Trophoblast cell (in vitro differentiated cells and primary cell): ENCODE results near the gene ADAMTS9.
A peak's percentile ranks its signal among the peaks of the same experiment; 100 is the strongest.

Experiments
- DNase-seq, 2 donors: peaks; one replicate each; pipeline ENCODE4 v3.0.0-alpha.2; 2016
- H2AFZ ChIP-seq: 2 replicates; pipeline ENCODE4 v1.6.1; 2013; ENCODE audit warnings: low read length, moderate library complexity, mild to moderate bottlenecking; ENCODE audit not compliant: insufficient read depth, poor library complexity
- H2AK5ac ChIP-seq: 2 replicates; pipeline ENCODE4 v1.6.1; 2013; ENCODE audit warnings: mild to moderate bottlenecking, low read length
- H2BK120ac ChIP-seq: 2 replicates; pipeline ENCODE4 v1.6.1; 2013; ENCODE audit warnings: low read length, mild to moderate bottlenecking, moderate library complexity; ENCODE audit not compliant: insufficient read depth, poor library complexity
- H2BK12ac ChIP-seq: 2 replicates; pipeline ENCODE4 v1.6.1; 2013; ENCODE audit warnings: mild to moderate bottlenecking, low read length, moderate library complexity
- H2BK5ac ChIP-seq: 2 replicates; pipeline ENCODE4 v1.6.1; 2013; ENCODE audit warnings: low read length, low read depth, moderate library complexity, mild to moderate bottlenecking; ENCODE audit not compliant: poor library complexity
- H3K14ac ChIP-seq: 2 replicates; pipeline ENCODE4 v1.6.1; 2013; ENCODE audit warnings: mild to moderate bottlenecking, low read length
- H3K18ac ChIP-seq: 2 replicates; pipeline ENCODE4 v1.6.1; 2013; ENCODE audit warnings: mild to moderate bottlenecking, low read length
- H3K23ac ChIP-seq: 2 replicates; pipeline ENCODE4 v1.6.1; 2013; ENCODE audit warnings: low read length
- H3K27ac ChIP-seq: 2 replicates; pipeline ENCODE4 v1.5.1; 2013; ENCODE audit warnings: low read depth, mild to moderate bottlenecking, inconsistent platforms, low read length, moderate library complexity
- H3K27me3 ChIP-seq: 2 replicates; pipeline ENCODE4 v1.6.1; 2013; ENCODE audit warnings: inconsistent platforms, mild to moderate bottlenecking, low read length, moderate library complexity; ENCODE audit not compliant: insufficient read depth
- H3K36me3 ChIP-seq, 2 experiments: 1 replicate in 1 of 2; 2 replicates in 1 of 2; pipeline ENCODE4 v1.6.1; 2013; ENCODE audit warnings: low read length in 2 of 2, mild to moderate bottlenecking in 2 of 2, moderate library complexity in 1 of 2; ENCODE audit not compliant: insufficient read depth in 2 of 2, control insufficient read depth in 1 of 2
- H3K4ac ChIP-seq: 2 replicates; pipeline ENCODE4 v1.6.1; 2013; ENCODE audit warnings: low read depth, mild to moderate bottlenecking, low read length, moderate library complexity
- H3K4me1 ChIP-seq, 2 experiments: 1 replicate in 1 of 2; 2 replicates in 1 of 2; pipeline ENCODE4 v1.6.1; 2013; ENCODE audit warnings: low read length in 2 of 2, mild to moderate bottlenecking in 2 of 2, moderate library complexity in 1 of 2; ENCODE audit not compliant: insufficient read depth in 2 of 2, control insufficient read depth in 1 of 2
- H3K4me2 ChIP-seq: 2 replicates; pipeline ENCODE4 v1.6.1; 2013; ENCODE audit warnings: inconsistent platforms, mild to moderate bottlenecking, low read length, moderate library complexity
- H3K4me3 ChIP-seq: 2 replicates; pipeline ENCODE4 v1.5.1; 2013; ENCODE audit warnings: mild to moderate bottlenecking, low read depth, low read length, inconsistent platforms
- H3K79me1 ChIP-seq: one replicate; pipeline ENCODE4 v1.6.1; 2013; ENCODE audit warnings: low read length
- H3K79me2 ChIP-seq: 2 replicates; pipeline ENCODE4 v1.6.1; 2013; ENCODE audit warnings: low read length, mild to moderate bottlenecking; ENCODE audit not compliant: control insufficient read depth, insufficient read depth, poor library complexity
- H3K9ac ChIP-seq: 2 replicates; pipeline ENCODE4 v1.6.1; 2013; ENCODE audit warnings: mild to moderate bottlenecking, low read length
- H3K9me3 ChIP-seq: 2 replicates; pipeline ENCODE4 v1.6.1; 2013; ENCODE audit warnings: low read depth, mild to moderate bottlenecking, control low read depth, inconsistent platforms, low read length; ENCODE audit not compliant: insufficient read depth
- H4K12ac ChIP-seq: 2 replicates; pipeline ENCODE4 v1.6.1; 2013; ENCODE audit warnings: low read depth, mild to moderate bottlenecking, low read length, moderate library complexity
- H4K8ac ChIP-seq: 2 replicates; pipeline ENCODE4 v1.6.1; 2013; ENCODE audit warnings: low read depth, mild to moderate bottlenecking, low read length, moderate library complexity
- H4K91ac ChIP-seq: one replicate; pipeline ENCODE4 v1.6.1; 2013; ENCODE audit warnings: low read depth, mild to moderate bottlenecking, low read length, moderate library complexity
- WGBS: extraction: QIAGEN DNeasy Blood & Tissue Kit; methylation state at CpG from one replicate; pipeline ENCODE4 v1.1.7; 2013; ENCODE audit warnings: missing lambda C conversion rate; ENCODE audit not compliant: insufficient read length, insufficient coverage; ENCODE audit errors: extremely low coverage; 5-methylcytosine and 5-hydroxymethylcytosine counted together

ADAMTS9 gene

GRCh38 chr3:64717411-64717810 lies 29.6 kb upstream of the ADAMTS9 start:
- no CpG with 5 or more reads among the region's 3 CpGs for WGBS
- no peak overlapping the region for H2BK120ac ChIP-seq
- H2AFZ ChIP-seq: no peak overlapping the region

GRCh38 chr3:64716110-64716710 lies 28.4 kb upstream of the ADAMTS9 start:
- Histone ChIP-seq H2AK5ac (no peak overlapping the region), H2BK12ac (no peak overlapping the region), H4K12ac (no peak overlapping the region)

More at GRCh38 chr3:64717411-64717810, 29.6 kb upstream of the ADAMTS9 start:
- H3K4me2 ChIP-seq: no peak overlapping the region
- no peak overlapping the region for H3K4me3 ChIP-seq
- H3K79me1 ChIP-seq: no peaks in the 10 kb centered on the region
- no peak overlapping the region for H3K4ac ChIP-seq
- no peaks in the 10 kb centered on the region for H3K9me3 ChIP-seq
- no peaks in the 10 kb centered on the region for H3K27me3 ChIP-seq
- no peak overlapping the region for H3K18ac ChIP-seq
- H4K91ac ChIP-seq: no peak overlapping the region
- no peak overlapping the region for H3K9ac ChIP-seq
- no peak overlapping the region for H4K12ac ChIP-seq
- no peak overlapping the region for H2AK5ac ChIP-seq
- no peak overlapping the region for H2BK12ac ChIP-seq
- H4K8ac ChIP-seq: no peak overlapping the region
- H3K4me1 ChIP-seq: peaks cover 2% of the 10 kb centered on the region in 2 experiments
- no peaks in the 10 kb centered on the region for H3K79me2 ChIP-seq
- H3K27ac ChIP-seq: no peak overlapping the region
- no peaks in the 10 kb centered on the region for H3K36me3 ChIP-seq
- no peak overlapping the region for H3K23ac ChIP-seq
- DNase-seq: peak; percentile 25 to 64
- no peak overlapping the region for H2BK5ac ChIP-seq
- no peak overlapping the region for H3K14ac ChIP-seq

GRCh38 chr3:64715211-64715982 lies 27.6 kb upstream of the ADAMTS9 start:
- no peaks in the 10 kb centered on the region for H3K4me1 ChIP-seq
- H3K4me2 ChIP-seq: no peak overlapping the region
- no peak overlapping the region for H3K9ac ChIP-seq
- H3K36me3 ChIP-seq: no peaks in the 10 kb centered on the region
- WGBS: no CpG with 5 or more reads among the region's 9 CpGs
- H3K4ac ChIP-seq: no peak overlapping the region
- no peak overlapping the region for H2BK5ac ChIP-seq
- H4K8ac ChIP-seq: no peak overlapping the region
- H4K91ac ChIP-seq: no peak overlapping the region
- H2AK5ac ChIP-seq: no peak overlapping the region
- H3K9me3 ChIP-seq: no peaks in the 10 kb centered on the region
- DNase-seq: no peak
- H3K23ac ChIP-seq: no peak overlapping the region
- H3K14ac ChIP-seq: no peak overlapping the region
- H2BK120ac ChIP-seq: no peak overlapping the region
- H2BK12ac ChIP-seq: no peak overlapping the region
- H2AFZ ChIP-seq: no peak overlapping the region
- no peak overlapping the region for H3K4me3 ChIP-seq
- H3K27ac ChIP-seq: no peak overlapping the region
- H3K79me1 ChIP-seq: no peaks in the 10 kb centered on the region
- no peak overlapping the region for H4K12ac ChIP-seq
- no peak overlapping the region for H3K18ac ChIP-seq
- H3K27me3 ChIP-seq: no peaks in the 10 kb centered on the region
- H3K79me2 ChIP-seq: no peaks in the 10 kb centered on the region

More at GRCh38 chr3:64716110-64716710, 28.4 kb upstream of the ADAMTS9 start:
- Histone ChIP-seq H3K23ac (no peak overlapping the region), H2BK5ac (no peak overlapping the region), H3K27ac (no peak overlapping the region), H3K79me2 (no peaks in the 10 kb centered on the region), H3K4me3 (no peak overlapping the region), H3K14ac (no peak overlapping the region), H2BK120ac (no peak overlapping the region), H3K36me3 (no peaks in the 10 kb centered on the region), H3K9ac (no peak overlapping the region), H3K9me3 (no peaks in the 10 kb centered on the region), H3K4me1 (no peaks in the 10 kb centered on the region), H3K4me2 (no peak overlapping the region), H3K18ac (no peak overlapping the region), H4K91ac (no peak overlapping the region), H4K8ac (no peak overlapping the region), H3K79me1 (no peaks in the 10 kb centered on the region), H2AFZ (no peak overlapping the region), H3K27me3 (no peaks in the 10 kb centered on the region), H3K4ac (no peak overlapping the region)
- DNase-seq: no peak
- no CpG with 5 or more reads among the region's 8 CpGs for WGBS

- H3K18ac ChIP-seq: no peak overlapping the region
- H3K4ac ChIP-seq: no peak overlapping the region
- H3K36me3 ChIP-seq: no peaks in the 10 kb centered on the region
- H4K12ac ChIP-seq: no peak overlapping the region
- no peak overlapping the region for H2BK120ac ChIP-seq
- no peaks in the 10 kb centered on the region for H3K27me3 ChIP-seq
- no peak overlapping the region for H3K14ac ChIP-seq
- no peak overlapping the region for H3K9ac ChIP-seq
- H2AK5ac ChIP-seq: no peak overlapping the region
- no CpG with 5 or more reads among the region's 3 CpGs for WGBS
- no peak overlapping the region for H3K27ac ChIP-seq
- no peak overlapping the region for H3K4me2 ChIP-seq
- no peak overlapping the region for H2AFZ ChIP-seq
- no peaks in the 10 kb centered on the region for H3K9me3 ChIP-seq
- no peak for DNase-seq
- H3K79me2 ChIP-seq: no peaks in the 10 kb centered on the region
- no peak overlapping the region for H2BK12ac ChIP-seq
- no peaks in the 10 kb centered on the region for H3K79me1 ChIP-seq
- H3K4me3 ChIP-seq: no peak overlapping the region
- no peaks in the 10 kb centered on the region for H3K4me1 ChIP-seq
- no peak overlapping the region for H4K91ac ChIP-seq
- H4K8ac ChIP-seq: no peak overlapping the region
- H2BK5ac ChIP-seq: no peak overlapping the region
- peak overlapping the region; percentile 47 for H3K23ac ChIP-seq
These were observed 20.7 kb upstream of the ADAMTS9 start for GRCh38 chr3:64708456-64708855.
